H1 (cell line): Measurements from ENCODE around the gene ATP11A. TPM values are rescaled to one million over a fixed set of nuclear protein-coding genes. Genes with fewer than 3 reads are reported as not detected.

Experiments used
- CEBPB ChIP-seq: IDR thresholded peaks from 2 replicates; pipeline ENCODE4 v1.6.1; 2012; ENCODE audit warnings: low read depth, low read length
- HDAC2 ChIP-seq, 2 experiments: fragments of 300-600 bp in 1 of 2; sonication (generic) in 1 of 2; IDR thresholded peaks; 2 replicates each; pipeline ENCODE4 v1.6.1; 2011 to 2012; ENCODE audit warnings: low read depth in 2 of 2, low read length in 2 of 2, mild to moderate bottlenecking in 2 of 2, moderate library complexity in 2 of 2, borderline replicate concordance in 1 of 2, inconsistent platforms in 1 of 2
- MAX ChIP-seq: IDR thresholded peaks from 2 replicates; pipeline ENCODE4 v1.6.1; 2012; ENCODE audit warnings: inconsistent platforms
- SIN3A ChIP-seq, 2 experiments: IDR thresholded peaks in 1 of 2; conservative IDR thresholded peaks in 1 of 2; 2 replicates each; pipeline ENCODE4 v1.6.1; 2011 to 2012; ENCODE audit warnings: low read length in 2 of 2, improper control_type of control experiment in 1 of 2, low read depth in 1 of 2, mild to moderate bottlenecking in 1 of 2
- SP1 ChIP-seq: IDR thresholded peaks from 2 replicates; pipeline ENCODE4 v1.6.1; 2011; ENCODE audit warnings: low read depth, low read length
- SP4 ChIP-seq: IDR thresholded peaks from 2 replicates; pipeline ENCODE4 v1.6.1; 2012; ENCODE audit warnings: low read length, inconsistent platforms
- ZNF274 ChIP-seq: IDR thresholded peaks from 2 replicates; pipeline ENCODE4 v1.7.0; 2012; ENCODE audit warnings: low read length, borderline replicate concordance; ENCODE audit errors: extremely low read depth
- polyA plus RNA-seq, 7 experiments: library from polyadenylated mRNA; depleted of rRNA in 3 of 7; stranded (reverse) in 5 of 7; unstranded in 2 of 7; fragments of >200 nt in 5 of 7; fragments of 200-250 nt in 2 of 7; gene quantifications; 1 replicate in 5 of 7; 2 replicates in 1 of 7; 4 replicates in 1 of 7; pipeline versions ENCODE4 v1.2.1 to v1.2.3, GENCODE V29; 2011 to 2013; ENCODE audit warnings: missing spikeins in 2 of 7, mixed read lengths in 2 of 7
- total RNA-seq: library from RNA; stranded (reverse); fragmentation: NEBNext Ultra II Directional; extraction: Animal tissue kit (Norgen Biotek cat#: 25700); gene quantifications from 2 replicates; pipeline ENCODE4 v1.2.1, GENCODE V29; 2021
- TF ChIP-seq, protein P1 (sequence below): IDR thresholded peaks from 2 replicates; pipeline ENCODE4 v1.6.1; 2011; ENCODE audit warnings: low read depth, mild to moderate bottlenecking, low read length; ENCODE audit not compliant: insufficient read depth

The ATP11A gene
- total and polyA plus RNA-seq, 2 of the 8 experiments (the other 6 are each of a cell fraction or from before 2014, with no cell fraction given), result 28.8 to 72.9 TPM

DNA sequence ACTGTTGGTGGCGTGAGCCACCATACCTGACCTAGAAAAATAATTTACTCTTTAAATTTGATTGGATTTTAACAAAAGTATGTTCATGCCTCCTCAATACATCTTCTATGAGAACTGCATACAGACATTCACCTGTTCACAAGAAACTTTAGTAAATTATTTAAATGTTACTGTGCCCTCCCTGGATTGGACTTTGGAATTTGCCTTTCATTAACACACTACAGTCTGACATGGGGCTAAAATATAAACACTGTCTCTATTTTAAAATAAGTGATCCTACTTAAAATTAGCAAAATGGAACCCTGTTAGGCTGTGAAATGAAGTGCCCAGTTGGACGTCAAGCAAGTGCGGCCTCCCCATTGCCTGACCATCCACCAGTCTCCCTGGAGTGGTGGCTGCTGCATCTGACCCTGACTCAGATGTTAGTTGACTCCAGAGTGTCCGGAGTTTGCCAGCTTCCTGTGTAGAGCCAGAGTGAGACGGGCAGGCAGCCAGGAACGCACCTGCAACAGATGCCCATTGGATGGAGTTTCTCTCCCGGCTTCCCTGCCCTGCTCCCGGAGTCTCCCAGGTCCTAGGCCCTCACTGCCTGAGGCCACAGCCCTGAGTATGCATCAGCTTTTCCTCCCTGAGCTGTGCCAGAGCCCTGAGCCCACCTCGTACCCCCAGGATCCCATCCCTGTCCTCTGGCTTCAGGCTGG, 45.9 kb upstream of the ATP11A start (continued):
- TF ChIP-seq CEBPB (no peak), SP1 (no peak), SIN3A (conservative IDR thresholded peaks at IDR 0.05 in 1 of 2, IDR thresholded peaks at IDR 0.05 in 1 of 2; ENCODE audit: low read depth in 1 of 2, low read length in 2 of 2) (no peak), HDAC2 (IDR thresholded peaks at IDR 0.05; ENCODE audit: borderline replicate concordance in 1 of 2, low read depth in 2 of 2, low read length in 2 of 2) (no peak), SP4 (no peak), ZNF274 (no peak), MAX (no peak)
- TF ChIP-seq, protein P1, sequence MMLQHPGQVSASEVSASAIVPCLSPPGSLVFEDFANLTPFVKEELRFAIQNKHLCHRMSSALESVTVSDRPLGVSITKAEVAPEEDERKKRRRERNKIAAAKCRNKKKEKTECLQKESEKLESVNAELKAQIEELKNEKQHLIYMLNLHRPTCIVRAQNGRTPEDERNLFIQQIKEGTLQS, result no peak
